ENCODE measurements around the gene KCNJ5.

- no peak for TF ChIP-seq CTCF (IDR thresholded peaks at IDR 0.05; ENCODE audit: insufficient read depth, low read length, poor library complexity, severe bottlenecking)
- TF ChIP-seq EZH2phosphoT487 (conservative IDR thresholded peaks at IDR 0.05; ENCODE audit: low read length), result no peak
Observed at GRCh38 chr11:128921793-128922192, 30.6 kb downstream of the KCNJ5 start.
